Retinal pigment epithelial cell (primary cell): ENCODE results near the gene NR4A3.
"Not testable (repeated sequence)": the region's sequence is repeated elsewhere in the genome, so short reads cannot be mapped to it uniquely, and the experiment has no call there.

Source experiments
- DNase-seq: peaks from one replicate; pipeline ENCODE4 v3.0.0-alpha.2; 2010; ENCODE audit warnings: low read depth
- H3K4me3 ChIP-seq: 2 replicates; pipeline ENCODE4 v1.5.1; 2011; ENCODE audit warnings: mild to moderate bottlenecking, low read length, control low read depth, moderate library complexity
- CTCF ChIP-seq: conservative IDR thresholded peaks from 2 replicates; pipeline ENCODE4 v1.5.1; 2011; ENCODE audit warnings: low read depth, low read length, control low read depth, inconsistent platforms

Gene NR4A3

GRCh38 chr9:99850736-99851499 lies 29.2 kb downstream of the NR4A3 start:
- no peak for TF ChIP-seq CTCF
- H3K4me3 ChIP-seq, result no peak overlapping the region
- peak; percentile 17 for DNase-seq

- no peak overlapping the region for H3K4me3 ChIP-seq
- no peak for TF ChIP-seq CTCF
- no peak for DNase-seq
These were observed 29.8 kb downstream of the NR4A3 start for GRCh38 chr9:99851500-99851822.

- no peak for DNase-seq
- H3K4me3 ChIP-seq, result no peak overlapping the region
- no peak for TF ChIP-seq CTCF
These were observed 30.9 kb downstream of the NR4A3 start for GRCh38 chr9:99852617-99853016.

GRCh38 chr9:99855467-99856176 lies 33.9 kb downstream of the NR4A3 start:
- H3K4me3 ChIP-seq, result no peak overlapping the region
- peak; percentile 23 for TF ChIP-seq CTCF
- no peak for DNase-seq

- H3K4me3 ChIP-seq, DNase-seq: not testable (repeated sequence)
These were observed 35.9 kb downstream of the NR4A3 start for GRCh38 chr9:99857576-99857975.

GRCh38 chr9:99858087-99858486 lies 36.4 kb downstream of the NR4A3 start:
- no peak for TF ChIP-seq CTCF
- no peak overlapping the region for H3K4me3 ChIP-seq
- DNase-seq, result no peak

- no peak overlapping the region for H3K4me3 ChIP-seq
- TF ChIP-seq CTCF, result no peak
- no peak for DNase-seq
These were observed 37.7 kb downstream of the NR4A3 start for GRCh38 chr9:99859243-99859980.
